ENCODE measurements around the gene CFAP73. TPM values are rescaled to one million over a fixed set of nuclear protein-coding genes. Genes with fewer than 3 reads are reported as not detected.

Gene CFAP73
- total RNA-seq, 1 experiment from 2014 or later = 0.10 TPM

GRCh38 chr12:113189361-113189760 lies 39.8 kb downstream of the CFAP73 start:
- ChIA-PET CTCF (no interaction called here), POLR2A (interaction anchor here (0.6 kb wide), 1 partner anchor 13 kb away, joined by 4 read pairs; no protein-coding TSS in a partner anchor)
- intact Hi-C loops (cut with micrococcal nuclease; ENCODE audit: unreplicated experiment) (no loop called here), in situ Hi-C loops (cut with HindIII; ENCODE audit: low pct_unique_long_range_greater_than_20kb, low sequenced_read_pairs) (no loop called here)
- BruUV-seq (replicated peaks) = no TSS peak
- peaks cover 46% of the 10 kb centered on the region for H3K4me1 ChIP-seq (ENCODE audit: control insufficient read depth, insufficient read depth, low read length)
- ATAC-seq (no peak), DNase-seq (ENCODE audit: low read depth, low spot score) (no peak)
- H3K4me3 ChIP-seq (ENCODE audit: low read depth in 2 of 2, low read length in 2 of 2) = no peak overlapping the region
- TF ChIP-seq POLR2AphosphoS5 (IDR thresholded peaks at IDR 0.05; ENCODE audit: low read depth, low read length) (no peak), SIN3A (IDR thresholded peaks at IDR 0.05; ENCODE audit: borderline replicate concordance, insufficient read depth, low read depth, low read length) (no peak), TCF7L2 (IDR thresholded peaks at IDR 0.05; ENCODE audit: low read depth, low read length) (no peak), REST (IDR thresholded peaks at IDR 0.05; ENCODE audit: insufficient read depth in 1 of 2, low read depth in 2 of 2, low read length in 1 of 2) (no peak), CTCF (IDR thresholded peaks at IDR 0.05) (no peak)
- H3K27ac ChIP-seq (ENCODE audit: low read length) = no peak overlapping the region
- peaks cover 7% of the 10 kb centered on the region for H3K36me3 ChIP-seq (ENCODE audit: control insufficient read depth, insufficient read depth, low read length)
- no peaks in the 10 kb centered on the region for H3K9me3 ChIP-seq (ENCODE audit: control insufficient read depth, insufficient read depth, low read depth, low read length)
- no peaks in the 10 kb centered on the region for H3K27me3 ChIP-seq (ENCODE audit: control insufficient read depth, insufficient read depth, low read length)

GRCh38 chr12:113190761-113191160 lies 41.2 kb downstream of the CFAP73 start:
- POLR2A ChIA-PET = interaction anchor here (0.7 kb wide), 1 partner anchor 47 kb away, joined by 3 read pairs; no protein-coding TSS in a partner anchor

More at GRCh38 chr12:113190761-113191160, 41.2 kb downstream of the CFAP73 start:
- TF ChIP-seq POLR2AphosphoS5 (IDR thresholded peaks at IDR 0.05; ENCODE audit: low read depth, low read length) = no peak
- no peak for TF ChIP-seq CTCF (IDR thresholded peaks at IDR 0.05)
- TF ChIP-seq REST (IDR thresholded peaks at IDR 0.05; ENCODE audit: insufficient read depth in 1 of 2, low read depth in 2 of 2, low read length in 1 of 2) = no peak
- TF ChIP-seq TCF7L2 (IDR thresholded peaks at IDR 0.05; ENCODE audit: low read depth, low read length) = no peak
- TF ChIP-seq SIN3A (IDR thresholded peaks at IDR 0.05; ENCODE audit: borderline replicate concordance, insufficient read depth, low read depth, low read length) = no peak
- peaks cover 5% of the 10 kb centered on the region for H3K36me3 ChIP-seq (ENCODE audit: control insufficient read depth, insufficient read depth, low read length)
- H3K27me3 ChIP-seq (ENCODE audit: control insufficient read depth, insufficient read depth, low read length) = no peaks in the 10 kb centered on the region
- no peak for DNase-seq (ENCODE audit: low read depth, low spot score)
- in situ Hi-C loops (cut with HindIII; ENCODE audit: low pct_unique_long_range_greater_than_20kb, low sequenced_read_pairs) = no loop called here
- no TSS peak for BruUV-seq (replicated peaks)
- peaks cover 56% of the 10 kb centered on the region for H3K4me1 ChIP-seq (ENCODE audit: control insufficient read depth, insufficient read depth, low read length)
- H3K27ac ChIP-seq (ENCODE audit: low read length) = no peak overlapping the region
- intact Hi-C loops (cut with micrococcal nuclease; ENCODE audit: unreplicated experiment) = no loop called here
- CTCF ChIA-PET = no interaction called here
- ATAC-seq = peak; percentile 33; the same call in 1 of the 2 replicates
- H3K4me3 ChIP-seq (ENCODE audit: low read depth in 2 of 2, low read length in 2 of 2) = no peak overlapping the region
- H3K9me3 ChIP-seq (ENCODE audit: control insufficient read depth, insufficient read depth, low read depth, low read length) = no peaks in the 10 kb centered on the region
